Fibroblast of skin of abdomen (primary cell): ENCODE data around the gene LETMD1.
"Not testable (repeated sequence)": the region's sequence is repeated elsewhere in the genome, so short reads cannot be mapped to it uniquely, and the experiment has no call there.

Experiments
- DNase-seq: peaks from one replicate; pipeline ENCODE4 v3.0.0-alpha.2; 2013

The LETMD1 gene

DNA sequence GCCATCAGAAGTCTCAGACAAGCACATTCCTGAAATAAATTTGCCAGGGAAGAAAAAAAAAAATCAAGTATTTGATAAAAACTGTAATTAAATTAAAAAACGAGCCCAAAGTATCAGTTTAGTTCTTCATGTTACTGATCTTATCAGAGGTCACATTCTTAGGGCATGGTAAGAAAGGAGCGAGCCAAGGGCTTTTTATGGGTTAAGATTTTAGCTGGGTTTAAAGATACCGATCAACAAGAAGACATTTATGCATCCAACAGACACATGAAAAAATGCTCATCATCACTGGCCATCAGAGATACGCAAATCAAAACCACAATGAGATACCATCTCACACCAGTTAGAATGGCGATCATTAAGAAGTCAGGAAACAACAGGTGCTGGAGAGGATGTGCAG, 30.2 kb downstream of the LETMD1 start:
- not testable (repeated sequence) for DNase-seq

DNA sequence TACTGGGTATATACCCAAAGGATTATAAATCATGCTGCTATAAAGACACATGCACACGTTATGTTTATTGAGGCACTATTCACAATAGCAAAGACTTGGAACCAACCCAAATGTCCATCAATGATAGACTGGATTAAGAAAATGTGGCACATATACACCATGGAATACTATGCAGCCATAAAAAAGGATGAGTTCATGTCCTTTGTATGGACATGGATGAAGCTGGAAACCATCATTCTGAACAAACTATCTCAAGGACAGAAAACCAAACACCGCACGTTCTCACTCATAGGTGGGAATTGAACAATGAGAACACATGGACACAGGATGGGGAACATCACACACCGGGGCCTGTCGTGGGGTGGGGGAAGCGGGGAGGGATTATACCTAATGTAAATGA, 30.7 kb downstream of the LETMD1 start:
- not testable (repeated sequence) for DNase-seq

DNA sequence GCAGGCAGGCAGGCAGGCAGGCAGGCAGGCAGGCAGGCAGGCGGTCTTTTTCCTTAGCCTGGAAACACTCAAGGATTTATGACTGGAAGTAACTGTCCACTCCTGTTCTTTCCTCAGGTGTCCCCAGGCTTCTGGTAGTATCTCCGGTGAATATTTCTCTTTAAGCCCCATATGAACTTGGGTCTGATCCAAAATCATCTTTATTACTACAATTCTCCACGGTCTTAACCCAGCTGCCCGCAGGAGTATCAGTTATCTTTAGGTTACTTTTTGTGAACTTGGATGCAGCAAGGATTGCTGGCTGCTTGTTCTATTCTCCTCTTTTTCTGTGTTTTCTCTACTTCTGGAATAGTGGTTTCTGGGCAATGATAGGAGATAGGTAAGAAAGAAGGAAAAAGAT, 32.0 kb downstream of the LETMD1 start:
- DNase-seq, result no peak

DNA sequence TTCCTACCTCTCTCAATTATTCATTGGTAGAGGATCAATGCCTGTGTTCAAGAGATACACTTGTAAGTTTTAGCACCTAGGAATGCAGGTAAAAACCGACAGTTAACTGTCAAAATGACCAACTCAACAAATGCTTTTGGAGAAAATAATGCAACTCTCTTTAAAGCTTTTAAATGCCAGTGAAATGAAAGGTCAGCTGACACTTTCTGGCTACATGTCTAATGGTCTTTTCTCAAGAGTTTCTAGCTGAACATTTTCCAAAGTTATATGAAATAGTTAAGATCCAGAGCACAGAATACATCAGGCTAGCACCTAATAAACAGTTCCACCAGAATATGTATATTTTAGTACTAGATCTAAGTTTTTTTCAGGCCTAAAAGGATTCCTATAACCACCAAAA, 33.3 kb downstream of the LETMD1 start:
- no peak for DNase-seq

DNA sequence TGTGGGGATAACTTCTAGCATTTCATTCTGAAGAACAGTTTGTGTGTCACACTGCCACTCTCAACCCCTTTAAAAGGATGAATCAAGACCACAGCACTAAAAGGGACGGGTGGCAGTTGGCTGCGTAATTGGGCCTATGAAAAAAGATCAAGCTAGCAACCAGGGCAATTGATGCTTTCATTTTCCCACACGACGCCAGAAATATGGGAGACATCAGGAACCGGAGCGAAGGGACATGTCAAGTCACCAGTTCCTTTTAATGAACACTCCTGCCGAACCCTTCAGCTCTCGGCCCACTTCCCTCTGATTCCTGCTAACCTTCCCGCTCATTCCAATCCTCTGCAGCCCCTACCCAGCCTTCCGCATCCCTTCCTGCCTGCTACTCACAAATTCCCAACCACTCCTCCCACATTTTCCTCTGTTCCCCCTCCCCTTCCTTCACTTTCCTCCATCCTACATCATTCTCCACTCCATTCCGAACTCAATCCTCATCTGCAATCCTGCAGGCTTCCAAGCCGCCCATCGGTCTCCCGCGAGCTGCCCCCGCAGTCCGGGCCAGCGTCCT, 34.5 kb downstream of the LETMD1 start:
- DNase-seq, result peak; percentile 42

DNA sequence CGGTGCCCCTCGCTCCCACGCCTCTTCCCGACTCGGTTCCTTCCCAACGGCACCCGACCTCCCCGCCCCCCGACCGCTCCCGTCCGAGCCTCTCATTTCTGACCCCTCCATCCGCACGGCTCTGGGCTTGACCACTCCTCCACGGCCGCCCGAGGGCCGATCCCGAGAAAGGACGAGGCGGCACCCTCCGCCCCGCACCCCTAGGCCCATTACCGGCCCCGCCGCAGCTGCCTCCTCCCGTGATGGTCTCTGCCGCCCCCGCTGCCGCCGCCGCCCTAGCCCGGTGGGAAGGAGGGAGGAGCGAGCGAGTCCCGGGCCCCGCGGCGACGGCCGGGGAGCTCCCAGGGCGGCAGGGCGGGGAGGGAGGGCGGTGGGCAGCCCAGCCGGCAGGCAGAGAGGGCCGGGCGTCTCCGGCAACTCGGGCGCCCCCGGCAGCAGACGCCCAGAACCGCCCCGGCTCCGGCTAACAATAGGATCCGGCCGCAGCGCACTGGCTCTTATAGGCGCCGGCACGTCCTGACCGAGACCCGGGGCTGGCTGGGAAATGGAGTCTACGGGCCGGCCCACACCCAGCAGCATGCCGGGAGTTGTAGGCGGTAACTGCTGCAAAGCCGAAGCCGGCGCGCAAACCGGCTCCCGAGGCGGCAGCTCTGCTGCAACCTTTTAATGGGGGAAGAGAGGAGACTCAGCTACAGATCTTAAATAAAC, 35.2 kb downstream of the LETMD1 start, which contains the start of gene CSRNP2:
Gene CSRNP2, minus strand, starts transcription at position 471 of the 708 bp plus-strand sequence. CDS start 7,035 bp downstream, outside the sequence.
- peak; percentile 97 for DNase-seq

DNA sequence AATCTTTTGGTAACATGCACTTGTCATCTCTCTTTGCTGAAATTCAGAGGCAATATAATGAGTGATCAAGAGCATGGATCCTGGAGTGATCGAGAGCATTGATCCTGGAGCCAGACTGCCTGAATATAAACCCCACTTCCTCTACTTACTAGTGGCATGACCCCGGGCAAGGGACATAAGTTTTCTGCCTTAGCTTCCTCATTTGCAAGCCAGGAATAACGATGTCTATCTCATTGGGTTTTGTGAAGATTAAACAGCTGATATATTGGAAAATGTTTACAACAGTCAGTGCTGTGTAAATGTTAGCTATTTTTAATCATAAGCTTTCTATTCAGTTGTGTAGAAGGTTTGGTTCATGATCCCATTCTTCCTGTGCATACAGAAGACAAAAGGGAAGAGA, 37.6 kb downstream of the LETMD1 start:
- no peak for DNase-seq

DNA sequence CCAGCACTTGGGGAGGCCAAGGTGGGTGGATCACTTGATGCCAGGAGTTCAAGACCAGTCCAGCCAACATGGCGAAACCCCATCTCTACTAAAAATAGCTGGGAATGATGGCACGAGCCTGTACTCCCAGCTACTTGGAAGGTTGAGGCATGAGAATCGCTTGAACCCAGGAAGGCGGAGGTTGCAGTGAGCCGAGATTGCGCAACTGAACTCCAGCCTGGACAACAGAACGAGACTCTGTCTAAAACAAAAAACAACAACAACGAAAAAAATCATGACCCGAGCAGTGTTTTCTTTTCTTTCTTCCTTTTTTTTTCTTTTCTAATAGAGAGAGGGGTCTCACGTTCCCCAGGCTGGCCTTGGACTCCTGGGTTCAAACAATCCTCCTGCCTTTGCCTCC, 38.8 kb downstream of the LETMD1 start:
- DNase-seq, result no peak

DNA sequence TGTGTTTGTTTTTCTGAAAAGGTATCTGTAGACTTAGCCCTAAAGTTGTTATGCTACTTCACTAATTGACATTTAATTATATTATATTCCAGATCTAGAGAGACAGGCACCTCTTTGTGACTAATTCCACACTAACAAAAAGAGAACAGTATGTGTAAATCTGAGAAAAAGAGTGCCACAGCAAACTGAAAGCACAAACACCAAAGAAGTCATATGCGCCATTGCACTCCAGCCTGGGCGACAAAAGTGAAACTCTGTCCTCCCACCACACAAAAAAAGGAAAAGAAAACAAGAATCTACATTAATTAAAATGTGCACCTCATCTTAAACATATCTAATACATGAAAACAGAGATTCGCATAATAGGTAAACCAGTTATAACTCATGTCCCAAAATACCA, 39.7 kb downstream of the LETMD1 start:
- no peak for DNase-seq

DNA sequence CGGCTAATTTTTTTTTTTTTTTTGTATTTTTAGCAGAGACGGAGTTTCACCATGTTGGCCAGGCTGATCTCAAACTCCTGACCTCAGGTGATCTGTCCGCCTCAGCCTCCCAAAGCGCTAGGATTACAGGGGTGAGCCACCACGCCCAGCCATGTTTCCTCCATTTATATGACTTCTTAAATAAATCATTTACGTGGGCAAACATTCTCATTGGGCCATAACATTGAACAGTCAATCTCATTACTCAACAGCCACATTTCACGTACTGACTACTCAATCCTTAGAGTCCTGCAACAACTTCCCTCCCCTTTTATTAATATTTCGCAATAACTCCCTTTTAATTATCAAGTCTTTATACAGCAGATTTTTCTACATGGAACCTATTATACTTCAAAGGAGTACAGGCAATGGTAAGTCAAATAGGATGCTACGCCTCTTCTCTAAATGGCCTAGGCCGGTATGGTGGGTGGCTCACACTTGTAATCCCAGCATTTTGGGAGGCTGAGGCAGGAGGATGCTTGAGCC, 42.6 kb downstream of the LETMD1 start:
- DNase-seq, result no peak

DNA sequence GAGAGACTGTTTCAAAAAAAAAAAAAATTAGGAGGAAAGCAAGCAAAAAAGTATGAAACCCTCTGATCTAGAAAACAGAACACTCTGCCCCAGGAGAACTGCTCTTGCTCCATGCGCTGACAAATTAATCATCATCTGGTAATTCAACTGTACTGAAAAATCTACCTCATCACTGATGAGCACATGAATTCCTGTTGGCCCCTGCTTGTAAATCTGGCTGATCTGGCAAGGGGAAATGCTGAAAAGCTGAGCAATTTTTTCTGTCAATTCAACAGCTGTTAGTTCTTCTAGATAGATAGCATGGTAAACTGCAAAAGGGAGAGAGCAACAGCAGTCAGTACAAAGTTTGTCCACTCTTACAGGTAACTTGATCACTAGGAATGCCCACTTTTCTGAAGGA, 50.5 kb downstream of the LETMD1 start:
- DNase-seq, result peak; percentile 18

DNA sequence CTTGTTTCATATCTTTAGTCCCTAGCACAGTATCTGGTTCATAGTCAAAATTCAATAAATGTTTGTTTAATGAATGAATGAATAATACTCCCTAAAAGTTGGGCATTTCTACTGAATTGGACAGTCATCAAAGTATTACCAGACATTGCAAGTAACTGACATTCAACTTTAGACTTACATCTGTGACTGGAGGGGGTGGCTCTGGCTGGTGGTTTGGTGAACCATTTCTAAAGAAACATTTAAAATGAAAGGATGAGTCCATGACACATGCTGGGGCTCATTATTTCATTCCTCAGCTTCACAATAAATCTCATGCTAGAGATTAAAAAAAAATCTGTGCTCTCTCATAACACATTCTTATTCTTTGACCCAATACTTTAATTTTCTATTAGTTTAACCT, 55.9 kb downstream of the LETMD1 start:
- no peak for DNase-seq

DNA sequence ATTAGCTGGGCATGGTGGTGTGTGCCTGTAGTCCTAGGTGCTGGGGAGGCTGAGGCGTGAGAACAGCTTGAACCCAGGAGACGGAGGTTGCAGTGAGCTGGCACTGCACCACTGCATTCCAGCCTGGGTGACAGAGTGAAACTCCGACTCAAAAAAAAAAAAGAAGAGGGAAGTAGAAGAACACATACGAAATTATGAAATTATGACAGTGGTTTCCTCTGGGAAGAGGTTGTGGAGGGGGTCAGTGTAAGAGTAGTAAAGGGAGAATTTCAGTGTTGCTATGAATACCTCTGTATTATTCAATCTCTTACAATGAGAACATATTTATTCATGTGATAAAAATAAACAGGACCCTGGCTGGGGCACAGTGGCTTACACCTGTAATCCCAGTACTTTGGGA, 60.0 kb downstream of the LETMD1 start:
- no peak for DNase-seq
